ENCODE measurements around the gene SPRYD4.

Gene SPRYD4

GRCh38 chr12:56521209-56521589, 52.8 kb downstream of the SPRYD4 start:
- DNase-seq (ENCODE audit: low spot score) = no peak

- peak; percentile 80 for DNase-seq (ENCODE audit: low spot score)
These were observed 53.4 kb downstream of the SPRYD4 start, which contains the start of gene RBMS2 for GRCh38 chr12:56521590-56522371. RBMS2 (plus strand) TSS chr12:56521820; CDS start chr12:56522024, 204 bp downstream.

GRCh38 chr12:56522411-56523193, 54.2 kb downstream of the SPRYD4 start:
- peak; percentile 35 for DNase-seq (ENCODE audit: low spot score)

GRCh38 chr12:56528846-56529245, 60.5 kb downstream of the SPRYD4 start:
- no peak for DNase-seq (ENCODE audit: low spot score)

Measured in GM03348 (cell line).